NT2/D1 (cell line): Measurements from ENCODE around the gene DDX24.

ENCODE experiments used
- DNase-seq: peaks from one replicate; pipeline ENCODE4 v3.0.0-alpha.2; 2011; ENCODE audit warnings: low read depth, low spot score
- H3K27me3 ChIP-seq: 2 replicates; pipeline ENCODE4 v1.6.0; 2011; ENCODE audit warnings: mild to moderate bottlenecking; ENCODE audit not compliant: insufficient read length, insufficient read depth
- H3K36me3 ChIP-seq: 2 replicates; pipeline ENCODE4 v1.6.1; 2011; ENCODE audit warnings: mild to moderate bottlenecking, low read length, mixed read lengths; ENCODE audit not compliant: insufficient read depth, insufficient read length
- H3K4me1 ChIP-seq: 2 replicates; pipeline ENCODE4 v1.5.1; 2011; ENCODE audit not compliant: insufficient read depth, insufficient read length
- H3K4me3 ChIP-seq: 2 replicates; pipeline ENCODE4 v1.5.1; 2011; ENCODE audit warnings: low read depth; ENCODE audit not compliant: insufficient read length
- H3K9ac ChIP-seq: 2 replicates; pipeline ENCODE4 v1.6.0; 2011; ENCODE audit warnings: low read depth; ENCODE audit not compliant: insufficient read length
- H3K9me3 ChIP-seq: 2 replicates; pipeline ENCODE4 v1.5.1; 2011; ENCODE audit warnings: mild to moderate bottlenecking, low read length; ENCODE audit not compliant: insufficient read depth
- SUZ12 ChIP-seq: IDR thresholded peaks from 2 replicates; pipeline ENCODE4 v1.6.1; 2011; ENCODE audit not compliant: insufficient read length, insufficient read depth; ENCODE audit errors: extremely low read depth
- YY1 ChIP-seq: IDR thresholded peaks from 2 replicates; pipeline ENCODE4 v1.6.1; 2011; ENCODE audit not compliant: insufficient read length, insufficient read depth
- ZNF274 ChIP-seq: IDR thresholded peaks from 2 replicates; pipeline ENCODE4 v1.6.1; 2011; ENCODE audit warnings: mild to moderate bottlenecking, low read depth, low read length

The DDX24 gene

GRCh38 chr14:94045563-94046345 is 35.2 kb downstream of the DDX24 start:
- no peak for TF ChIP-seq YY1
- no peak for TF ChIP-seq SUZ12
- no peak for TF ChIP-seq ZNF274
- peaks cover 76% of the 10 kb centered on the region for H3K36me3 ChIP-seq
- H3K27me3 ChIP-seq = no peaks in the 10 kb centered on the region
- H3K4me3 ChIP-seq = no peak overlapping the region
- no peak for DNase-seq
- peaks cover 8% of the 10 kb centered on the region for H3K4me1 ChIP-seq
- no peak overlapping the region for H3K9ac ChIP-seq
- no peaks in the 10 kb centered on the region for H3K9me3 ChIP-seq

GRCh38 chr14:94045101-94045500 is 35.9 kb downstream of the DDX24 start:
- TF ChIP-seq ZNF274 (no peak), YY1 (no peak), SUZ12 (no peak)
- no peak for DNase-seq
- H3K4me3 ChIP-seq = no peak overlapping the region
- H3K9me3 ChIP-seq = no peaks in the 10 kb centered on the region
- H3K4me1 ChIP-seq = peaks cover 8% of the 10 kb centered on the region
- H3K36me3 ChIP-seq = peaks cover 70% of the 10 kb centered on the region
- H3K9ac ChIP-seq = no peak overlapping the region
- H3K27me3 ChIP-seq = no peaks in the 10 kb centered on the region

GRCh38 chr14:94044476-94045091 is 36.4 kb downstream of the DDX24 start:
- H3K4me1 ChIP-seq = peaks cover 8% of the 10 kb centered on the region
- peaks cover 65% of the 10 kb centered on the region for H3K36me3 ChIP-seq
- H3K4me3 ChIP-seq = no peak overlapping the region
- no peaks in the 10 kb centered on the region for H3K27me3 ChIP-seq
- H3K9ac ChIP-seq = no peak overlapping the region
- no peak for TF ChIP-seq YY1
- no peak for TF ChIP-seq ZNF274
- TF ChIP-seq SUZ12 = no peak
- H3K9me3 ChIP-seq = no peaks in the 10 kb centered on the region
- DNase-seq = no peak

GRCh38 chr14:94043756-94044475 is 37.1 kb downstream of the DDX24 start:
- Histone ChIP-seq H3K27me3 (no peaks in the 10 kb centered on the region), H3K36me3 (peaks cover 59% of the 10 kb centered on the region), H3K4me3 (no peak overlapping the region), H3K4me1 (peaks cover 8% of the 10 kb centered on the region), H3K9ac (no peak overlapping the region), H3K9me3 (no peaks in the 10 kb centered on the region)
- DNase-seq = no peak
- TF ChIP-seq YY1 = no peak
- no peak for TF ChIP-seq ZNF274
- no peak for TF ChIP-seq SUZ12

GRCh38 chr14:94043111-94043755 is 37.8 kb downstream of the DDX24 start:
- H3K36me3 ChIP-seq = peaks cover 52% of the 10 kb centered on the region
- no peak overlapping the region for H3K9ac ChIP-seq
- peaks cover 8% of the 10 kb centered on the region for H3K4me1 ChIP-seq
- no peak for DNase-seq
- no peaks in the 10 kb centered on the region for H3K27me3 ChIP-seq
- no peak overlapping the region for H3K4me3 ChIP-seq
- TF ChIP-seq ZNF274 (no peak), YY1 (no peak), SUZ12 (no peak)
- H3K9me3 ChIP-seq = no peaks in the 10 kb centered on the region

- no peak overlapping the region for H3K9ac ChIP-seq
Measured at GRCh38 chr14:94042433-94043091, 38.4 kb downstream of the DDX24 start.

More at GRCh38 chr14:94042433-94043091, 38.4 kb downstream of the DDX24 start:
- no peak for TF ChIP-seq SUZ12
- no peak for TF ChIP-seq YY1
- Histone ChIP-seq H3K36me3 (peaks cover 46% of the 10 kb centered on the region), H3K27me3 (no peaks in the 10 kb centered on the region), H3K4me3 (no peak overlapping the region), H3K9me3 (no peaks in the 10 kb centered on the region), H3K4me1 (peaks cover 8% of the 10 kb centered on the region)
- no peak for DNase-seq
